ENCODE measurements around the gene CRAMP1. TPM values are rescaled to one million over a fixed set of nuclear protein-coding genes. Genes with fewer than 3 reads are reported as not detected.
A peak's percentile ranks its signal among the peaks of the same experiment; 100 is the strongest.

The CRAMP1 gene
- total RNA-seq (2014; rRNA removed; shearing (Covaris generic)) = 4.7 and 5.4 TPM in 2 replicates
- polyA plus RNA-seq (2015; cell fraction: cytosol; rRNA removed) = 15.2 and 19.3 TPM in 2 replicates
- 28.6 and 41.4 TPM in 2 replicates for polyA plus RNA-seq (2015; cell fraction: nucleus; rRNA removed)

DNA sequence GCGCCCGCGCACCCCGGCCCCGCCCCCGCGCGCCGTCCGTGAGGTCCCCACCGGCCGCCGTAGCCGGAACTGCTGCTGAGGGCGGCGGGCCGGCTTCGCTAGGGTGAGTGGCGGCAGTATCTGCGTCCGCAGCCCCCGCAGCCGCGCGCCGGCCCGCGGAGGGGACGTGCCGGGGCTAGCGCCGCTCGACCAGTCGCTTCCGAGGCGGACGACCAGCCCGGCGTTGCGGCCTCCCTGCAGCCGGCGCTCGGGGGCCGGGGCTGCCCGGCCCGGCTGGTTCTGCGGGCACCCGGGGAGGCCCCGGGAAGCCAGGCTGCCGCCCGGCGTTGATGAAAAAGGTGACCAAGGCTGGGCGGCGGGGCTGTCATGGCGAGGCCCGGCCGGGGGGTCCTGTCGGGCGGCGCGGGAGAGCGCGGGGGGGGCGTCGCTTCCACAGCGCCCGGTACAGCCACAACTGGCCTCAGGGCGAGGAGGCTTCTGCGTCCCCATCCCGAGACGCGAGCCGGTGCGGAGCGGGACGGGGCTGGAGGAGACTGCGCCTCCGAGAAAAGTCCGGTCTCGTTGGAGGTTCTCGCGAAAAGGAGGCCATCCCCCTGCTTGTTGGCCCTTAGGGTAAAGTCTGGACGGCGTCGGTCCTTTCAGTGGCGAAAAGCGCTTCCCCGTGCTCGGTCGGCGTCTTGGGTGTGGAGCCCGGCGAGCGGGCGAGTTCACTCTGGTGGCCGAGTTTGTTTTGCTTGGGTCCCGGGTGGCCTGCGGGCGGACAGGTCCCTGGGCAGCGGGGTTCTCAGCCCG, at the start of gene CRAMP1:
TSS of gene CRAMP1 (plus strand) at position 41 of the 792 bp plus-strand sequence. CDS start 2,280 bp downstream, outside the sequence.
- no peak for DNase-seq (ENCODE audit: low read depth, low spot score)
- in situ Hi-C loops (cut with HindIII; ENCODE audit: low pct_unique_long_range_greater_than_20kb, low sequenced_read_pairs) = no loop called here

- DNase-seq (ENCODE audit: low read depth, low spot score) = no peak
- in situ Hi-C loops (cut with HindIII; ENCODE audit: low pct_unique_long_range_greater_than_20kb, low sequenced_read_pairs) = no loop called here
Observed at GRCh38 chr16:1563786-1564185, 48.4 kb upstream of the CRAMP1 start.

DNA sequence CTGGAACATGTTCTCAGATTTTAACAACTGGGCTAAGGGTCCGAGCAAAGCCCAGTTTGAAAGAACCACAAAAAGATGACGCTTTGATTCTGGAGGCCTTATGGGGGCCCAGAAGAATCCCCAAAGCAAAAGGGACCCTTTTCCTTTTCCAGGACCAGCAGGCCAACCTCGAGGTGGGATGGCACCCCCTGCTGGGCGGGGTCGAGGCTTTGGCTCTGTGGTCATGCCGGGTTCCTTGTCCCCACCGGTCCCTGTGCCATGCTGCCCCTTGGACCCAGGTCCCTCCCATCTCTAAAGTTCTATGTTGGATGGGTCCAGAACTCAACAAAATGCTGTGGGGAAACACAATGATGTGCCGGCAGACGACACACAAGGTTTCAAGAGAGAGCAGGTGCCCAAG, 47.8 kb upstream of the CRAMP1 start:
- in situ Hi-C loops (cut with HindIII; ENCODE audit: low pct_unique_long_range_greater_than_20kb, low sequenced_read_pairs) = no loop called here
- peak; percentile 8 for DNase-seq (ENCODE audit: low read depth, low spot score)

DNA sequence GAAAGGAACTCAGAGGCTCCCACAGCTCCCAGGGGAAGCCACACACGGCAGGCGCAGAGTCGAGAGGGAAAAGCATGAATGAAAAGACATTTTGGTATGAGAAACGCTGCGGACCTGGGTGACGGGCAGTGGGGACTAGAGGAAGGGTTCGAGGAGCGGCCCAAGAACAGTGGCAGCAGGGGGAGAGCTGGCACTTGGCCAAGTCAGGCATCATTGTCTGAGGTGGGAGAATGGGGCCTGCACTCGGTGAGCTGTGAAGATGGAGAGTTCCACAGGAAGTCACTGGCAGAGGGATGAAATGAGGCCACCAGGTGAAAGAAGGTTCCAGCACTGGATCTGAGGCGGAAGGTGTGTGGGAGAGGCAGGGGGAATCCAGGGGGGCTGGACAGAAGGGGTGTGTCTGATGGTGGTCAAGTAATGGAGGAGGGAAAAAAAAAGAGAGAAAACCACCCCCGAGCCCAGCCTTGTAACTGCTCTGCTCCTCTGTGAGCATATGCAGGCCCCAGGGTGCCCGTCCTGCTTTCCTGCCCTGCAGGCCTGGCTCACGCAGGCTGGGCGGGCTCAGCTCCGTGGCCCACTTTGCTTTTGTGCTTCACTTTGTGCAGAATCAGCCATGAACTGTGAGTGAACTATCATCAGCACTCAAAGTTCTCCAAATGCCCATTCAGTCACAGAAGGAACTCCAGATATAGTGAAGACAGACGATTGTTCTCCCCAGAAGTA, 46.9 kb upstream of the CRAMP1 start:
- in situ Hi-C loops (cut with HindIII; ENCODE audit: low pct_unique_long_range_greater_than_20kb, low sequenced_read_pairs) = no loop called here
- DNase-seq (ENCODE audit: low read depth, low spot score) = no peak

GRCh38 chr16:1567988-1568387, 44.2 kb upstream of the CRAMP1 start:
- in situ Hi-C loops (cut with HindIII; ENCODE audit: low pct_unique_long_range_greater_than_20kb, low sequenced_read_pairs) = no loop called here
- DNase-seq (ENCODE audit: low read depth, low spot score) = no peak

- in situ Hi-C loops (cut with HindIII; ENCODE audit: low pct_unique_long_range_greater_than_20kb, low sequenced_read_pairs) = no loop called here
- DNase-seq (ENCODE audit: low read depth, low spot score) = no peak
Observed at GRCh38 chr16:1571012-1571671, 41.0 kb upstream of the CRAMP1 start.

DNA sequence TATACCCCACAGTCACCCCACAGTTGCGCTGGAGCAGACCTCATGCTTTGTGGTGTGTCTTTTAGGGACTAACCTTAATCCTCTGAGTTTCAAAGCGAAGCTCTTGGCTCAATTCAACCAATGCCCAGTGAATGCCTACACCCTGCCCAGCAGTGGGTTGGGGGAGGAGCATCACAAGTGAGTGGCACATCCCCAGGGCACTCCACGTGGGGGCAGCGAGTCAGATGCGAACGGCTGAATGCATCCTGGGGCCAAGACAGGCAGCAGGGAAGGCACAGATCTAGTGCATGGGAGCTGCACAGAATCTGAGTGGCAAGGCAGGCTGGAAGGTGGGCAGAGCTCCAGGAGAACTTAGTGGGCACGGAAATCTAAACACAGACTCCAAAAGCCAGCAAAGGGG, 39.5 kb upstream of the CRAMP1 start:
- DNase-seq (ENCODE audit: low read depth, low spot score) = peak; percentile 22
- in situ Hi-C loops (cut with HindIII; ENCODE audit: low pct_unique_long_range_greater_than_20kb, low sequenced_read_pairs) = no loop called here

DNA sequence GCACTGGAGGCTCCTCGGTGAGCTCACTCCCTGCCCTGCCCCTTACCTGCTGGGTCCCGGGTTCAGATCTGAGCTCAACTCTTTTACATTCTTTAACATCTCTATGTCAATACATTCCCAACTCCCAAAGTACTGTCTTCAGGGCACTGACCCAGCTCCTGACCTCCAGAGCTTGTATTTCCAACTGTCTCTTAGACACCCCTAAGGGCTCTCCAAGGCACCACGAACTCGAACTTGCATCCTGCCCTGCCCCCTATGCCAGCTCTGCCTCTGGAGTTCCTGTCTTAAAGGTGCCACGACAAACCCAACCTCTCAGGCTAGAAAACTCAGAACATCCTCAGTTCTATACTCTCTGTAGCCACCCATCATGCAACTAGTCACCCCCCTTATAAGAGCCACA, 38.9 kb upstream of the CRAMP1 start:
- no peak for DNase-seq (ENCODE audit: low read depth, low spot score)
- in situ Hi-C loops (cut with HindIII; ENCODE audit: low pct_unique_long_range_greater_than_20kb, low sequenced_read_pairs) = no loop called here

- DNase-seq (ENCODE audit: low read depth, low spot score) = peak; percentile 4
Observed at GRCh38 chr16:1575578-1575977, 36.6 kb upstream of the CRAMP1 start.

DNA sequence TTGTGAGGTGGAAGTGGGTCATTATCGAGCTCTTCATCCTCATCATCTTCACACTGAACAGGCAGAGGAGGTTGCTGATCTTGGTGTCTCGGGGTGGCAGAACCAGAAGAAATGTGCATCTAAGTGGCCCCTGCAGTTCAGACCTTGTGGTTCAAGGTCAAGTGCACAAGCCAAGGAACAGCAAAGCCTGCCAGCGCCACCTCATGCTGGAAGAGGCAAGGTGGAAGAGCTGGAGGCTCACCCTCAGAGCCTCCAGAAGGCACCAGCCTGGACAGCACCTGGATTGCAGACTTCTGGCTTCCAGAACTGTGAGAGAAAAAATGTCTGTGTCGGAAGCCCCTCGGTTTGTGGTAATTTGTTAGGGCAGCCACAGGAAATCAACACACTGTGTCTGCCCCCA, 32.9 kb upstream of the CRAMP1 start:
- peak; percentile 13 for DNase-seq (ENCODE audit: low read depth, low spot score)
- in situ Hi-C loops (cut with HindIII; ENCODE audit: low pct_unique_long_range_greater_than_20kb, low sequenced_read_pairs) = no loop called here

More at GRCh38 chr16:1575578-1575977, 36.6 kb upstream of the CRAMP1 start:
- in situ Hi-C loops (cut with HindIII; ENCODE audit: low pct_unique_long_range_greater_than_20kb, low sequenced_read_pairs) = no loop called here

DNA sequence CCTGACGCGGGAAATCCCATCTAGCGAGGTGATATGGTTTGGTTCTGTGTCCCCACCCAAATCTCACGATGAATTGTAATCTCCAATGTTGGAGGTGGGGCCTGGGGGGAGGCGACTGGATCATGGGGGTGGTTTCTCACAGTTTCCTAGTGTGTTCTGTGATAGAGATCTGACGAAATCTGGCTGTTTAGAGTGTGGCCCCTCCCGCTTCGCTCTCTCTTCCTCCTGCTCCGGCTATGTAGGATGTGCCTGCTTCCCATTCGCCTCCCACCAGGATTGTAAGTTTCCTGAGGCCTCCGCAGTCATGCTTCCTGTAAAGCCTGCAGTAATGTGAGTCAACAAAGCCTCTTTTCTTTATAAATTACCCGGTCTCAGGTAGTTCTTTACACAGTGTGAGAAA, 31.9 kb upstream of the CRAMP1 start:
- DNase-seq (ENCODE audit: low read depth, low spot score) = no peak
- in situ Hi-C loops (cut with HindIII; ENCODE audit: low pct_unique_long_range_greater_than_20kb, low sequenced_read_pairs) = no loop called here

- in situ Hi-C loops (cut with HindIII; ENCODE audit: low pct_unique_long_range_greater_than_20kb, low sequenced_read_pairs) = no loop called here
- DNase-seq (ENCODE audit: low read depth, low spot score) = no peak
Observed at GRCh38 chr16:1580956-1581355, 31.2 kb upstream of the CRAMP1 start.

DNA sequence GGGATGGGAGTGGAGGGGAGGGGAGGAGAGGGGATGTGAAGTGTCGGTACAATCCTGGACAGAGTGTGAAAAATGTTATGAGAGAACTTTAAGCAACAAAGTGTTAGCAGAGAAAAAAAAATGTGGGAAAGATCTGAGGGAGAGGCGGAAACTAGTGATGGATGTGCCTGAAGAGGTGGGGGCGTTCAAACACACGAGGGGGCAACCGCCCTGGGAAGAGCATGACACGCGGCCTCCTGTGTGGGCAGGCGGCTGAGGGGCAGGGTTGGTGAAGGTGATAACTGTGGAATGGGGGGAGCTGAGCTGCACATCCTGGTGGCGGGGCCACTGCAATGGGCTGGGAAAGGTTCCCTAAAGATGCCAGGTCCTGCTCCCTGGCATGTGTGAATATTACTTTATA, 30.4 kb upstream of the CRAMP1 start:
- in situ Hi-C loops (cut with HindIII; ENCODE audit: low pct_unique_long_range_greater_than_20kb, low sequenced_read_pairs) = no loop called here
- DNase-seq (ENCODE audit: low read depth, low spot score) = no peak

GRCh38 chr16:1583180-1583579, 29.0 kb upstream of the CRAMP1 start:
- in situ Hi-C loops (cut with HindIII; ENCODE audit: low pct_unique_long_range_greater_than_20kb, low sequenced_read_pairs) = no loop called here
- DNase-seq (ENCODE audit: low read depth, low spot score) = no peak

- in situ Hi-C loops (cut with HindIII; ENCODE audit: low pct_unique_long_range_greater_than_20kb, low sequenced_read_pairs) = no loop called here
Observed at GRCh38 chr16:1584926-1585484, 27.2 kb upstream of the CRAMP1 start.

GRCh38 chr16:1590366-1590765, 21.8 kb upstream of the CRAMP1 start:
- DNase-seq (ENCODE audit: low read depth, low spot score) = no peak
- in situ Hi-C loops (cut with HindIII; ENCODE audit: low pct_unique_long_range_greater_than_20kb, low sequenced_read_pairs) = no loop called here

More at GRCh38 chr16:1584926-1585484, 27.2 kb upstream of the CRAMP1 start:
- DNase-seq (ENCODE audit: low read depth, low spot score) = no peak

- DNase-seq (ENCODE audit: low read depth, low spot score) = no peak
- in situ Hi-C loops (cut with HindIII; ENCODE audit: low pct_unique_long_range_greater_than_20kb, low sequenced_read_pairs) = no loop called here
Observed at GRCh38 chr16:1590930-1591705, 21.0 kb upstream of the CRAMP1 start.

Measured in SK-MEL-5 (cell line).